Placental epithelial cell (primary cell): ENCODE results near the gene AQP11. TPM values are rescaled to one million over a fixed set of nuclear protein-coding genes. Genes with fewer than 3 reads are reported as not detected.

Experiments used
- small RNA-seq: library from RNA; depleted of rRNA; stranded (forward); fragments of <200 nt; gene quantifications from one replicate; pipeline ENCODE3, GENCODE V24; 2012
- total RNA-seq: library from RNA; depleted of rRNA; stranded (reverse); fragments of >200 nt; gene quantifications from 2 replicates; pipeline ENCODE4 v1.2.3, GENCODE V29; 2012

The AQP11 gene
- total RNA-seq: 0.39 and 1.1 TPM in 2 replicates

GRCh38 chr11:77589521-77590193 lies at the start of gene AQP11:
TSS of gene AQP11 (plus strand) at chr11:77589953. CDS start at chr11:77589993, 40 bp downstream.

GRCh38 chr11:77637345-77638165 lies 47.8 kb downstream of the AQP11 start, which contains the start of gene CLNS1A:
TSS of gene CLNS1A (minus strand) at chr11:77637794. CDS start at chr11:77637714, 80 bp downstream.

Small RNAs within 50 kb of the gene (small RNA-seq; reads per million reads assigned to genes)
- gene RNU7-59P: not detected

Other genes starting within 250 kb of the AQP11 start
- gene PAK1, start 115.9 kb upstream of the AQP11 start, total RNA-seq: 23.5 and 49.1 TPM in 2 replicates
- gene CLNS1A, start 47.8 kb downstream of the AQP11 start, total RNA-seq: 90.8 and 133 TPM in 2 replicates
- 16.4 and 29.8 TPM in 2 replicates for gene RSF1, start 230.8 kb downstream of the AQP11 start, total RNA-seq
- 10.4 and 21.6 TPM in 2 replicates for gene AAMDC, start 231.2 kb downstream of the AQP11 start, total RNA-seq